K562 (cell line): ENCODE data around the gene VARS1. TPM values are rescaled to one million over a fixed set of nuclear protein-coding genes. Genes with fewer than 3 reads are reported as not detected.

ENCODE experiments used
- CBFB ChIP-seq: sonication (generic); formaldehyde crosslinking; IDR thresholded peaks from 2 replicates; pipeline ENCODE4 v1.4.0; 2020; ENCODE audit warnings: mild to moderate bottlenecking, missing genetic modification reagents
- CREB1 ChIP-seq, 2 experiments: sonication (generic) in 1 of 2; formaldehyde crosslinking in 1 of 2; IDR thresholded peaks; 2 replicates each; pipeline versions ENCODE4 v1.6.1 to v1.8.0; 2012 to 2022; ENCODE audit warnings: inconsistent platforms in 1 of 2, mild to moderate bottlenecking in 1 of 2, missing genetic modification reagents in 1 of 2, moderate library complexity in 1 of 2
- CTCF ChIP-seq, 3 experiments: IDR thresholded peaks in 2 of 3; conservative IDR thresholded peaks in 1 of 3; 2 replicates each; pipeline ENCODE4 v1.5.1; 2011 to 2012; ENCODE audit warnings: low read length in 3 of 3, mild to moderate bottlenecking in 3 of 3, control low read depth in 2 of 3, improper control_type of control experiment in 1 of 3, inconsistent platforms in 1 of 3, low read depth in 1 of 3, mixed read lengths in 1 of 3, moderate library complexity in 1 of 3; ENCODE audit not compliant: insufficient read depth in 2 of 3
- ELF1 ChIP-seq: fragments of 200-800 bp; sonication (Bioruptor generic); IDR thresholded peaks from 2 replicates; pipeline ENCODE4 v1.6.1; 2016; ENCODE audit warnings: missing genetic modification characterization, missing compliant biosample characterization
- JUND ChIP-seq, 2 experiments: IDR thresholded peaks; 2 replicates in 1 of 2; 3 replicates in 1 of 2; pipeline ENCODE4 v1.6.1; 2011; ENCODE audit warnings: borderline replicate concordance in 2 of 2, low read depth in 2 of 2, low read length in 2 of 2, improper control_type of control experiment in 1 of 2, missing biosample characterization in 1 of 2, missing genetic modification characterization in 1 of 2, missing genetic modification reagents in 1 of 2
- MAFK ChIP-seq: IDR thresholded peaks from 2 replicates; pipeline ENCODE4 v1.6.1; 2011; ENCODE audit warnings: low read length, improper control_type of control experiment
- NFXL1 ChIP-seq: fragments of 450-650 bp; formaldehyde crosslinking; IDR thresholded peaks from 2 replicates; pipeline ENCODE4 v1.4.0; 2021; ENCODE audit warnings: mild to moderate bottlenecking
- NR0B1 ChIP-seq: fragments of 450-650 bp; IDR thresholded peaks from one replicate; pipeline ENCODE4 v1.6.1; 2018; ENCODE audit warnings: mild to moderate bottlenecking, moderate library complexity; ENCODE audit not compliant: partially characterized antibody
- NR4A1 ChIP-seq, 2 experiments: fragments of 250-450 bp in 1 of 2; fragments of 450-650 bp in 1 of 2; sonication (Bioruptor Pico) in 1 of 2; IDR thresholded peaks; 2 replicates each; pipeline versions ENCODE4 v1.4.0 to v1.6.1; 2016 to 2020; ENCODE audit warnings: mild to moderate bottlenecking in 2 of 2, missing compliant biosample characterization in 1 of 2, missing genetic modification characterization in 1 of 2, moderate library complexity in 1 of 2
- PREB ChIP-seq: sonication (generic); formaldehyde crosslinking; IDR thresholded peaks from 2 replicates; pipeline ENCODE4 v1.8.1; 2023; ENCODE audit warnings: mild to moderate bottlenecking, missing genetic modification reagents
- SP1 ChIP-seq: sonication (generic); formaldehyde crosslinking; IDR thresholded peaks from 2 replicates; pipeline ENCODE4 v1.8.1; 2022; ENCODE audit warnings: mild to moderate bottlenecking, missing genetic modification reagents
- TSC22D4 ChIP-seq: fragments of 450-650 bp; IDR thresholded peaks from 2 replicates; pipeline ENCODE4 v1.6.1; 2016; ENCODE audit warnings: missing genetic modification characterization, missing biosample characterization, control low read depth
- VEZF1 ChIP-seq: fragments of 200-800 bp; sonication (Bioruptor generic); IDR thresholded peaks from 2 replicates; pipeline ENCODE4 v1.6.1; 2017; ENCODE audit warnings: missing genetic modification characterization, missing compliant biosample characterization
- YY1 ChIP-seq, 3 experiments: IDR thresholded peaks; 2 replicates each; pipeline ENCODE4 v1.6.1; 2011; ENCODE audit warnings: low read length in 2 of 3, mild to moderate bottlenecking in 2 of 3, moderate library complexity in 2 of 3, borderline replicate concordance in 1 of 3, control low read depth in 1 of 3, low read depth in 1 of 3; ENCODE audit not compliant: insufficient read depth in 3 of 3, insufficient replicate concordance in 2 of 3, control insufficient read depth in 1 of 3, insufficient read length in 1 of 3; ENCODE audit errors: extremely low read depth in 1 of 3
- ZNF224 ChIP-seq: sonication (generic); formaldehyde crosslinking; IDR thresholded peaks from 2 replicates; pipeline ENCODE4 v1.8.0; 2022; ENCODE audit warnings: mild to moderate bottlenecking, missing genetic modification reagents
- ZNF696 ChIP-seq: fragments of 250-450 bp; sonication (Bioruptor Pico); conservative IDR thresholded peaks from 2 replicates; pipeline ENCODE4 v1.4.0; 2020; ENCODE audit warnings: mild to moderate bottlenecking, moderate library complexity
- ZNF778 ChIP-seq: fragments of 450-650 bp; formaldehyde crosslinking; IDR thresholded peaks from 2 replicates; pipeline ENCODE4 v1.4.0; 2020; ENCODE audit warnings: mild to moderate bottlenecking, moderate library complexity
- polyA plus RNA-seq, 8 experiments: library from polyadenylated mRNA; depleted of rRNA in 4 of 8; stranded (reverse) in 5 of 8; unstranded in 3 of 8; fragments of >200 nt; fragmentation: Nextera tagmentation in 2 of 8; fragmentation: Illumina TruSeq in 1 of 8; extraction: Ambion mirVana in 2 of 8; extraction: Trizol in 1 of 8; gene quantifications; 2 replicates each; pipeline versions ENCODE4 v1.2.1 to v1.2.3, GENCODE V29; 2011 to 2014; ENCODE audit warnings: inconsistent platforms in 1 of 8, missing spikeins in 1 of 8
- total RNA-seq, 7 experiments: library from RNA; depleted of rRNA in 6 of 7; stranded (reverse); fragments of >200 nt in 6 of 7; fragmentation: Illumina TruSeq in 2 of 7; extraction: Trizol in 2 of 7; gene quantifications; 2 replicates each; pipeline versions ENCODE4 v1.2.1 to v1.2.3, GENCODE V29; 2011 to 2021; ENCODE audit warnings: low replicate concordance in 1 of 7

Gene VARS1
- total and polyA plus RNA-seq, 9 of the 15 experiments (the other 6 are each of a cell fraction or from before 2014, with no cell fraction given) = 2.9 to 488 (median 130) TPM

DNA sequence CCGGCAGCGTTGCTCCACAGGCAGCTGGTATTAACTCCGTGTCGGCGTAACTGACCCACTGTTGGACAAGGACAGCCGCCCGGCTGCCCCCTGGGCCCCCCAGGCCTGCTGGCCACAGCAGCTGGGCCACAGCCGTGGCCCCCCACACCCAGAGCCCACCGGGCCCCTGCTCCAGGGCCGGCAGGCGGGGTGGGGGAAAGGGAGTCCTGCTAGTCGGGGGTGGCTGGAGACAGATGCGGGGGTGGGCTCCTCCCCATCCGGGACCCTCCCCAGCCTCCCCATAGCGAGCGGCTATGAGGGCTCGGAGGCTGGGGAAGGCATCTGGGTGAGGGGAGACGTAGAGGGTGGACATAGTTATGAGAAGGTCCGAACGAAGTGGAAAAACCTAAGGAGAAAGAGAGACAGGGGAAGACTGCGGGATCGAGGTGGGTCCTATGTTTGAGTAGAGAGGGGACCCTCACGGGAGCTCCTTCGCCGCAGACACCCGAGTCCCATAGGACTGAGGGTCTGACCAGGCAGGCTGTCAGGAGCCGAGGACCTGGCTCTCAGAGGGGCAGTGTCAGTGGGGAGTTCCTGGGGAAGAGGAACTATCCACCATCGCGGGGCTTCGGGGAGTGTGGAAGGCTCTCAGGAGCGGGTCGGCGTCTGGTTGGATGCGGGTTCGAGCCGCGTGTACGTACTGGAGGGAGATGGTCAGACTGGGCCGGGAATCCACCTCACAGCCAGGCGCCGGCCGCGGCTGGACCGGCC is 511 bp downstream of the VARS1 start (continued):
- TF ChIP-seq TSC22D4 (tag) = no peak
- TF ChIP-seq CBFB (CRISPR knock-in tag) = peak; percentile 58
- no peak for TF ChIP-seq NFXL1 (CRISPR knock-in tag)
- peak; percentile 26 for TF ChIP-seq NR4A1 (CRISPR knock-in tag; IDR thresholded peaks at IDR 0.05)
- TF ChIP-seq NR4A1 (tag; IDR thresholded peaks at IDR 0.05) = no peak
- no peak for TF ChIP-seq SP1
- no peak for TF ChIP-seq ELF1 (tag)
- TF ChIP-seq MAFK = no peak
- no peak for TF ChIP-seq NR0B1
- TF ChIP-seq ZNF224 (CRISPR knock-in tag) = 0 out of 2 replicates have a peak, but pooled peaks have one; percentile 56
- no peak for TF ChIP-seq CTCF (IDR thresholded peaks at IDR 0.05 in 2 of 3, conservative IDR thresholded peaks at IDR 0.05 in 1 of 3; ENCODE audit: insufficient read depth in 2 of 3, low read depth in 1 of 3, low read length in 3 of 3)
- no peak for TF ChIP-seq VEZF1 (CRISPR knock-in tag)
- TF ChIP-seq PREB (CRISPR knock-in tag) = no peak
- no peak for TF ChIP-seq ZNF696 (CRISPR knock-in tag)
- TF ChIP-seq YY1 (IDR thresholded peaks at IDR 0.05; ENCODE audit: borderline replicate concordance in 1 of 3, control insufficient read depth in 1 of 3, extremely low read depth in 1 of 3, insufficient read depth in 3 of 3, insufficient read length in 1 of 3, insufficient replicate concordance in 2 of 3, low read depth in 1 of 3, low read length in 2 of 3) = peak in 1 of 3 experiments; percentile 47
- no peak for TF ChIP-seq CREB1 (IDR thresholded peaks at IDR 0.05)
- TF ChIP-seq CREB1 (CRISPR knock-in tag; IDR thresholded peaks at IDR 0.05) = peak; percentile 53; the same call in 1 of the 2 replicates
- TF ChIP-seq ZNF778 = no peak
- no peak for TF ChIP-seq JUND (IDR thresholded peaks at IDR 0.05; ENCODE audit: borderline replicate concordance, low read depth, low read length)
- TF ChIP-seq JUND (tag; IDR thresholded peaks at IDR 0.05; ENCODE audit: borderline replicate concordance, low read depth, low read length) = no peak
